H1 (cell line): ENCODE data around the gene FOXA3. TPM values are rescaled to one million over a fixed set of nuclear protein-coding genes. Genes with fewer than 3 reads are reported as not detected.

Experiments used
- CTCF ChIA-PET: fragments of 300-600 bp; sonication (Branson Sonifier 250); formaldehyde crosslinking; loops from one replicate; lab custom pipeline; 2021; ENCODE audit not compliant: partially characterized antibody; lab: Charles Lee
- POLR2A ChIA-PET: fragments of 300-600 bp; sonication (Branson Sonifier 250); formaldehyde crosslinking; loops from one replicate; lab custom pipeline; 2021; ENCODE audit warnings: inconsistent platforms; ENCODE audit not compliant: partially characterized antibody; lab: Charles Lee
- DNase-seq, 2 experiments: peaks; one replicate each; pipeline versions ENCODE4 v3.0.0 to v3.0.0-alpha.2; 2010 to 2022; ENCODE audit warnings: low spot score in 2 of 2, low read depth in 1 of 2, mixed read lengths in 1 of 2
- FAIRE-seq: peaks from 2 replicates; lab custom pipeline; 2011; peaks lifted over from hg19 to GRCh38; lab: Jason Lieb, UNC
- H2AFZ ChIP-seq: 2 replicates; pipeline ENCODE4 v1.8.1; 2012; ENCODE audit warnings: low read length, inconsistent platforms
- H2AK5ac ChIP-seq: 2 replicates; pipeline ENCODE4 v1.6.1; 2013; ENCODE audit warnings: low read depth, low read length
- H2BK120ac ChIP-seq: replicated peaks from 2 replicates; pipeline ENCODE3; 2013; ENCODE audit warnings: low read depth, low read length, inconsistent platforms
- H2BK12ac ChIP-seq: 2 replicates; pipeline ENCODE4 v1.6.1; 2013; ENCODE audit warnings: low read depth, low read length
- H2BK15ac ChIP-seq: 2 replicates; pipeline ENCODE4 v1.6.1; 2013; ENCODE audit warnings: low read length
- H2BK20ac ChIP-seq: 2 replicates; pipeline ENCODE4 v1.6.1; 2013; ENCODE audit warnings: low read length
- H2BK5ac ChIP-seq: 2 replicates; pipeline ENCODE4 v1.6.1; 2013; ENCODE audit warnings: low read depth, low read length
- H3K14ac ChIP-seq: 2 replicates; pipeline ENCODE4 v1.6.1; 2013; ENCODE audit warnings: inconsistent platforms; ENCODE audit not compliant: insufficient read length
- H3K18ac ChIP-seq: 2 replicates; pipeline ENCODE4 v1.6.1; 2013; ENCODE audit warnings: low read length; ENCODE audit errors: extremely low read depth
- H3K23ac ChIP-seq: 2 replicates; pipeline ENCODE4 v1.6.1; 2013; ENCODE audit warnings: inconsistent platforms; ENCODE audit not compliant: insufficient read length
- H3K23me2 ChIP-seq: 2 replicates; pipeline ENCODE4 v1.6.1; 2013; ENCODE audit warnings: low read depth, low read length
- H3K27ac ChIP-seq: 2 replicates; pipeline ENCODE4 v1.6.1; 2011; ENCODE audit warnings: low read depth, low read length, inconsistent platforms
- H3K27me3 ChIP-seq, 4 experiments: replicated peaks in 1 of 4; 1 replicate in 1 of 4; 2 replicates in 3 of 4; pipeline versions ENCODE4 v1.6.1 to v1.8.1; 2011 to 2013; ENCODE audit warnings: low read length in 3 of 4, mild to moderate bottlenecking in 3 of 4, inconsistent platforms in 2 of 4, mixed read lengths in 2 of 4, moderate library complexity in 1 of 4; ENCODE audit not compliant: control insufficient read depth in 3 of 4, insufficient read depth in 3 of 4; ENCODE audit errors: extremely low read depth in 1 of 4
- H3K36me3 ChIP-seq, 4 experiments: 2 replicates each; pipeline versions ENCODE4 v1.6.1 to v1.8.1; 2011 to 2013; ENCODE audit warnings: mild to moderate bottlenecking in 4 of 4, low read length in 3 of 4, moderate library complexity in 2 of 4, control low read depth in 1 of 4, inconsistent platforms in 1 of 4; ENCODE audit not compliant: insufficient read depth in 4 of 4, control insufficient read depth in 2 of 4
- H3K4ac ChIP-seq: replicated peaks from 2 replicates; pipeline ENCODE3; 2013; ENCODE audit warnings: low read length, low read depth, mixed read lengths, inconsistent platforms; ENCODE audit not compliant: insufficient read length
- H3K4me1 ChIP-seq, 4 experiments: replicated peaks in 1 of 4; 1 replicate in 1 of 4; 2 replicates in 3 of 4; pipeline versions ENCODE4 v1.6.1 to v1.8.1; 2011 to 2013; ENCODE audit warnings: low read length in 3 of 4, inconsistent platforms in 2 of 4, mixed read lengths in 1 of 4; ENCODE audit not compliant: insufficient read depth in 4 of 4, control insufficient read depth in 3 of 4
- H3K4me2 ChIP-seq, 2 experiments: 2 replicates each; pipeline versions ENCODE4 v1.6.1 to v1.8.1; 2011 to 2013; ENCODE audit warnings: low read depth in 2 of 2, low read length in 2 of 2, control low read depth in 1 of 2, inconsistent platforms in 1 of 2, mild to moderate bottlenecking in 1 of 2; ENCODE audit not compliant: insufficient read depth in 1 of 2
- H3K4me3 ChIP-seq, 4 experiments: fragments of 200-600, 300-600 bp in 1 of 4; sonication (generic), shearing (Covaris generic), sonication (Bioruptor Twin) in 1 of 4; 2 replicates each; pipeline versions ENCODE4 v1.5.1 to v1.8.1; 2011 to 2016; ENCODE audit warnings: low read length in 4 of 4, low read depth in 3 of 4, control low read depth in 2 of 4, inconsistent platforms in 2 of 4, mild to moderate bottlenecking in 2 of 4, mixed read lengths in 1 of 4, moderate library complexity in 1 of 4; ENCODE audit not compliant: insufficient read depth in 2 of 4; ENCODE audit errors: extremely low read depth in 1 of 4
- H3K56ac ChIP-seq: replicated peaks from 2 replicates; pipeline ENCODE3; 2013; ENCODE audit warnings: low read depth, mild to moderate bottlenecking, mixed read lengths, low read length, inconsistent platforms; ENCODE audit not compliant: insufficient read length
- H3K79me1 ChIP-seq: 2 replicates; pipeline ENCODE4 v1.6.1; 2013; ENCODE audit warnings: low read depth, low read length, control low read depth
- H3K79me2 ChIP-seq, 2 experiments: 2 replicates each; pipeline versions ENCODE4 v1.6.1 to v1.8.1; 2012 to 2013; ENCODE audit warnings: low read length in 2 of 2, mild to moderate bottlenecking in 2 of 2, inconsistent platforms in 1 of 2; ENCODE audit not compliant: insufficient read depth in 2 of 2, control insufficient read depth in 1 of 2
- H3K9ac ChIP-seq, 4 experiments: replicated peaks in 1 of 4; 1 replicate in 1 of 4; 2 replicates in 3 of 4; pipeline versions ENCODE4 v1.6.1 to v1.8.1; 2011 to 2013; ENCODE audit warnings: low read depth in 3 of 4, low read length in 3 of 4, control low read depth in 2 of 4, mild to moderate bottlenecking in 2 of 4, moderate library complexity in 2 of 4, inconsistent platforms in 1 of 4; ENCODE audit errors: extremely low read depth in 1 of 4
- H3K9me3 ChIP-seq, 2 experiments: 2 replicates each; pipeline versions ENCODE4 v1.6.1 to v1.8.1; 2012 to 2013; ENCODE audit warnings: mild to moderate bottlenecking in 2 of 2, moderate library complexity in 2 of 2, control low read depth in 1 of 2, inconsistent platforms in 1 of 2, low read depth in 1 of 2, low read length in 1 of 2, mixed read lengths in 1 of 2; ENCODE audit not compliant: insufficient read depth in 2 of 2
- H4K20me1 ChIP-seq, 2 experiments: replicated peaks in 1 of 2; 2 replicates each; pipeline versions ENCODE3 to v1.8.1; 2011 to 2013; ENCODE audit warnings: inconsistent platforms in 2 of 2, low read length in 2 of 2, mild to moderate bottlenecking in 1 of 2; ENCODE audit not compliant: insufficient read depth in 2 of 2, control insufficient read depth in 1 of 2
- H4K5ac ChIP-seq: 2 replicates; pipeline ENCODE4 v1.6.1; 2013; ENCODE audit warnings: low read length, low read depth, mixed read lengths, inconsistent platforms; ENCODE audit not compliant: insufficient read length
- H4K8ac ChIP-seq: 2 replicates; pipeline ENCODE4 v1.8.0; 2013; ENCODE audit warnings: mild to moderate bottlenecking, moderate library complexity, low read length, inconsistent platforms; ENCODE audit not compliant: insufficient read depth; ENCODE audit errors: extremely low read depth
- H4K91ac ChIP-seq: replicated peaks from 2 replicates; pipeline ENCODE3; 2013; ENCODE audit warnings: low read length, mixed read lengths, inconsistent platforms; ENCODE audit not compliant: insufficient read length
- WGBS, 2 experiments: shearing (Covaris generic) in 1 of 2; methylation state at CpG; one replicate each; pipeline versions ENCODE4 v1.1.6 to v1.1.7; 2013 to 2015; ENCODE audit warnings: low lambda C conversion rate in 2 of 2, mixed read lengths in 2 of 2, inconsistent platforms in 1 of 2, low coverage in 1 of 2, missing lambda C conversion rate in 1 of 2; ENCODE audit not compliant: insufficient replicate concordance in 2 of 2, insufficient coverage in 1 of 2, insufficient read length in 1 of 2; ENCODE audit errors: extremely low coverage in 1 of 2, missing lambda C conversion rate in 1 of 2; 5-methylcytosine and 5-hydroxymethylcytosine counted together
- polyA plus RNA-seq, 7 experiments: library from polyadenylated mRNA; depleted of rRNA in 3 of 7; stranded (reverse) in 5 of 7; unstranded in 2 of 7; fragments of >200 nt in 5 of 7; fragments of 200-250 nt in 2 of 7; gene quantifications; 1 replicate in 5 of 7; 2 replicates in 1 of 7; 4 replicates in 1 of 7; pipeline versions ENCODE4 v1.2.1 to v1.2.3, GENCODE V29; 2011 to 2013; ENCODE audit warnings: missing spikeins in 2 of 7, mixed read lengths in 2 of 7
- total RNA-seq: library from RNA; stranded (reverse); fragmentation: NEBNext Ultra II Directional; extraction: Animal tissue kit (Norgen Biotek cat#: 25700); gene quantifications from 2 replicates; pipeline ENCODE4 v1.2.1, GENCODE V29; 2021

FOXA3 gene
- total and polyA plus RNA-seq, 2 of the 8 experiments (the other 6 are each of a cell fraction or from before 2014, with no cell fraction given), result 20.2 to 49.1 TPM

GRCh38 chr19:45897261-45897812 lies 33.2 kb downstream of the FOXA3 start:
- no peak overlapping the region for H3K4ac ChIP-seq
- no peak overlapping the region for H4K8ac ChIP-seq
- peaks cover 0 to 8% (median 2%) of the 10 kb centered on the region in 4 experiments; a peak in 4 of 8 replicates for H3K36me3 ChIP-seq
- ChIA-PET POLR2A (interaction anchor here (0.7 kb wide), 1 partner anchor 12 kb away, joined by 3 read pairs; no protein-coding TSS in a partner anchor), CTCF (interaction anchor here (0.6 kb wide), 1 partner anchor 1862 kb away, joined by 3 read pairs; no protein-coding TSS in a partner anchor)
- peaks cover 2 to 10% of the 10 kb centered on the region in 2 experiments for H4K20me1 ChIP-seq
- FAIRE-seq (no peak), DNase-seq (no peak)
- H3K23ac ChIP-seq, result no peak overlapping the region
- WGBS, 2 experiments, result 92% methylated on average over 8 of the region's 8 CpGs; no CpG with 5 or more reads in 1 of the 2 experiments
- H2BK120ac ChIP-seq, result no peak overlapping the region
- H3K14ac ChIP-seq, result no peak overlapping the region
- H3K9ac ChIP-seq, result no peak overlapping the region
- H2BK15ac ChIP-seq, result no peak overlapping the region
- H3K27me3 ChIP-seq, result peaks cover 0 to 16% (median 11%) of the 10 kb centered on the region in 4 experiments; a peak in 6 of 7 replicates
- H3K56ac ChIP-seq, result no peak overlapping the region
- no peak overlapping the region for H3K27ac ChIP-seq
- peaks cover 14% of the 10 kb centered on the region; the same call in 1 of the 2 replicates for H3K23me2 ChIP-seq
- no peak overlapping the region for H2BK20ac ChIP-seq
- no peak overlapping the region for H3K18ac ChIP-seq
- H3K79me2 ChIP-seq, result no peaks in the 10 kb centered on the region
- no peak overlapping the region for H3K4me2 ChIP-seq
- peaks cover 3% of the 10 kb centered on the region; the same call in 1 of the 2 replicates for H3K79me1 ChIP-seq
- no peak overlapping the region for H3K4me3 ChIP-seq
- no peaks in the 10 kb centered on the region for H3K9me3 ChIP-seq
- H4K5ac ChIP-seq, result no peak overlapping the region
- no peak overlapping the region for H2BK5ac ChIP-seq
- H2AK5ac ChIP-seq, result no peak overlapping the region
- no peak overlapping the region for H4K91ac ChIP-seq
- peaks cover 0 to 2% (median under 1%) of the 10 kb centered on the region in 4 experiments; a peak in 1 of 7 replicates for H3K4me1 ChIP-seq
- H2BK12ac ChIP-seq, result no peak overlapping the region
- no peak overlapping the region for H2AFZ ChIP-seq
